Spinal cord (tissue), 10 donors: ENCODE measurements around the gene BIRC5. TPM values are rescaled to one million over a fixed set of nuclear protein-coding genes. Genes with fewer than 3 reads are reported as not detected.
A peak's percentile ranks its signal among the peaks of the same experiment; 100 is the strongest.
"Not testable (repeated sequence)": the region's sequence is repeated elsewhere in the genome, so short reads cannot be mapped to it uniquely, and the experiment has no call there.

Experiments
- DNase-seq, 6 donors: peaks; one replicate each; pipeline versions ENCODE4 v3.0.0 to v3.0.0-alpha.2; 2013 to 2015; ENCODE audit warnings: low spot score in 6 of 6, low read depth in 4 of 6
- H3K27ac ChIP-seq: one replicate; pipeline ENCODE4 v1.5.1; 2013; ENCODE audit warnings: low read depth, low read length, control low read depth
- H3K27me3 ChIP-seq: one replicate; pipeline ENCODE4 v1.6.1; 2013; ENCODE audit warnings: low read length; ENCODE audit not compliant: control insufficient read depth, insufficient read depth
- H3K36me3 ChIP-seq: one replicate; pipeline ENCODE4 v1.6.1; 2013; ENCODE audit warnings: low read length; ENCODE audit not compliant: control insufficient read depth, insufficient read depth
- H3K4me1 ChIP-seq: one replicate; pipeline ENCODE4 v1.6.1; 2013; ENCODE audit warnings: low read length; ENCODE audit not compliant: control insufficient read depth, insufficient read depth
- H3K4me3 ChIP-seq: one replicate; pipeline ENCODE4 v1.5.1; 2013; ENCODE audit warnings: low read depth, low read length, control low read depth
- H3K9me3 ChIP-seq: one replicate; pipeline ENCODE4 v1.6.1; 2013; ENCODE audit warnings: low read length; ENCODE audit not compliant: control insufficient read depth, insufficient read depth
- WGBS: methylation state at CpG from one replicate; pipeline ENCODE4 v1.1.5; 2013; ENCODE audit warnings: missing lambda C conversion rate; ENCODE audit not compliant: insufficient coverage; 5-methylcytosine and 5-hydroxymethylcytosine counted together
- long read RNA-seq, 4 donors: transcript quantifications; one replicate each; lab custom pipeline, GENCODE V29; 2026
- polyA plus RNA-seq, 2 donors: library from polyadenylated mRNA; unstranded; fragments of 120-200 nt; gene quantifications; one replicate each; pipeline ENCODE4 v1.2.1, GENCODE V29; 2013; ENCODE audit not compliant: insufficient read length in 2 of 2
- total RNA-seq, 2 donors: library from RNA; depleted of rRNA in 1 of 2; stranded (reverse); fragments of 120-200 nt in 1 of 2; fragments of >200 nt in 1 of 2; gene quantifications; one replicate each; pipeline versions ENCODE4 v1.2.3 to v1.2.4, GENCODE V29; 2013 to 2014
- donor health status: healthy.

The BIRC5 gene
- total RNA-seq (10 to 100 TPM; 13.2 to 18.9 TPM), polyA plus RNA-seq (10 to 100 TPM; 18.4 to 23.0 TPM)
- long read RNA-seq, donor 1, transcript BIRC5-202 (4 exons, 2,630 nt) = major isoform, 12 of 16 reads
- long read RNA-seq, donor 1, partial matches to known transcripts = 0 of 16 reads
- long read RNA-seq, donor 1, other reads (novel, unspliced or antisense) = 0 of 16 reads
- long read RNA-seq, donor 2, transcript BIRC5-202 (4 exons, 2,630 nt) = major isoform, 10 of 10 reads
- long read RNA-seq, donor 2, partial matches to known transcripts = 0 of 10 reads
- long read RNA-seq, donor 2, other reads (novel, unspliced or antisense) = 0 of 10 reads
- long read RNA-seq, donor 3, transcript BIRC5-202 (4 exons, 2,630 nt) = major isoform, 8 of 9 reads
- long read RNA-seq, donor 3, partial matches to known transcripts = 0 of 9 reads
- long read RNA-seq, donor 3, other reads (novel, unspliced or antisense) = 0 of 9 reads
- long read RNA-seq, donor 4, transcript BIRC5-203 (3 exons, 2,446 nt) = minor isoform, 5 of 29 reads
- long read RNA-seq, donor 4, transcript BIRC5-202 (4 exons, 2,630 nt) = major isoform, 18 of 29 reads
- long read RNA-seq, donor 4, partial matches to known transcripts = 0 of 29 reads
- long read RNA-seq, donor 4, other reads (novel, unspliced or antisense) = 0 of 29 reads

GRCh38 chr17:78214016-78214705 is at the start of gene BIRC5:
BIRC5 (plus strand) TSS chr17:78214253; CDS start chr17:78214317, 64 bp downstream.
- Histone ChIP-seq H3K27me3 (no peaks in the 10 kb centered on the region), H3K9me3 (no peaks in the 10 kb centered on the region), H3K36me3 (no peaks in the 10 kb centered on the region), H3K4me3 (peak within 1 kb of the TSS; percentile 64), H3K4me1 (peaks cover 14% of the 10 kb centered on the region), H3K27ac (no peak within 1 kb of the TSS)
- WGBS = under 1% methylated on average over 60 of the region's 60 CpGs
- DNase-seq = peak; percentile 53 to 96 (median 84)

GRCh38 chr17:78164748-78165607 is 49.1 kb upstream of the BIRC5 start:
- DNase-seq = no peak
- Histone ChIP-seq H3K27ac (no peak overlapping the region), H3K27me3 (peaks cover 2% of the 10 kb centered on the region), H3K4me1 (peaks cover 18% of the 10 kb centered on the region), H3K4me3 (no peak overlapping the region), H3K36me3 (peaks cover under 1% of the 10 kb centered on the region), H3K9me3 (no peaks in the 10 kb centered on the region)
- 88% methylated on average over 10 of the region's 16 CpGs for WGBS

GRCh38 chr17:78166416-78166815 is 47.6 kb upstream of the BIRC5 start:
- H3K36me3 ChIP-seq = peaks cover 12% of the 10 kb centered on the region
- no peak overlapping the region for H3K27ac ChIP-seq
- no peak overlapping the region for H3K4me3 ChIP-seq
- peaks cover 22% of the 10 kb centered on the region for H3K4me1 ChIP-seq
- 4% methylated on average over 2 of the region's 6 CpGs for WGBS
- DNase-seq = no peak
- H3K27me3 ChIP-seq = peaks cover 2% of the 10 kb centered on the region
- H3K9me3 ChIP-seq = no peaks in the 10 kb centered on the region

- WGBS = under 1% methylated on average over 82 of the region's 84 CpGs
- H3K27me3 ChIP-seq = peaks cover 2% of the 10 kb centered on the region
- peaks cover 30% of the 10 kb centered on the region for H3K36me3 ChIP-seq
- H3K4me3 ChIP-seq = peak within 1 kb of the TSS; percentile 52
- DNase-seq = peak in 3 of 6 donors; percentile 43 to 88 (median 82)
- H3K4me1 ChIP-seq = peaks cover 39% of the 10 kb centered on the region
- H3K9me3 ChIP-seq = no peaks in the 10 kb centered on the region
- H3K27ac ChIP-seq = no peak within 1 kb of the TSS
Observed at GRCh38 chr17:78168242-78168902, 45.7 kb upstream of the BIRC5 start, which contains the start of gene SYNGR2. SYNGR2 (plus strand) TSS chr17:78168581; CDS start chr17:78168617, 36 bp downstream.

- Histone ChIP-seq H3K27me3 (peaks cover 2% of the 10 kb centered on the region), H3K4me3 (peak overlapping the region; percentile 52), H3K27ac (no peak overlapping the region), H3K4me1 (peaks cover 41% of the 10 kb centered on the region), H3K9me3 (no peaks in the 10 kb centered on the region), H3K36me3 (peaks cover 35% of the 10 kb centered on the region)
- 17% methylated on average over 16 of the region's 38 CpGs for WGBS
- no peak for DNase-seq
Observed at GRCh38 chr17:78168903-78169793, 44.9 kb upstream of the BIRC5 start.

GRCh38 chr17:78170692-78171590 is 43.1 kb upstream of the BIRC5 start:
- Histone ChIP-seq H3K9me3 (no peaks in the 10 kb centered on the region), H3K36me3 (peaks cover 51% of the 10 kb centered on the region), H3K27me3 (peaks cover 2% of the 10 kb centered on the region), H3K4me3 (no peak overlapping the region), H3K27ac (no peak overlapping the region), H3K4me1 (peaks cover 58% of the 10 kb centered on the region)
- DNase-seq = no peak
- 83% methylated on average over 28 of the region's 31 CpGs for WGBS

GRCh38 chr17:78171591-78172248 is 42.3 kb upstream of the BIRC5 start:
- not testable (repeated sequence) for H3K9me3 ChIP-seq, H3K27me3 ChIP-seq, H3K27ac ChIP-seq, H3K4me3 ChIP-seq, DNase-seq
- Histone ChIP-seq H3K36me3 (peaks cover 53% of the 10 kb centered on the region), H3K4me1 (peaks cover 65% of the 10 kb centered on the region)
- WGBS = 81% methylated on average over 12 of the region's 19 CpGs
